Muscle layer of colon (tissue), 2 donors: ENCODE measurements around the gene CLDN24.

Experiments
- H3K27ac ChIP-seq: one replicate; pipeline ENCODE4 v1.7.0; 2013; ENCODE audit warnings: low read depth, mild to moderate bottlenecking, low read length, moderate library complexity
- H3K27me3 ChIP-seq, 2 donors: one replicate each; pipeline ENCODE4 v1.7.0; 2013; ENCODE audit warnings: low read length in 2 of 2, mild to moderate bottlenecking in 2 of 2; ENCODE audit not compliant: insufficient read depth in 2 of 2, control insufficient read depth in 1 of 2
- H3K36me3 ChIP-seq: one replicate; pipeline ENCODE4 v1.7.0; 2013; ENCODE audit warnings: mild to moderate bottlenecking, low read length; ENCODE audit not compliant: insufficient read depth
- H3K4me1 ChIP-seq: one replicate; pipeline ENCODE4 v1.7.0; 2013; ENCODE audit warnings: mild to moderate bottlenecking, low read length; ENCODE audit not compliant: insufficient read depth
- H3K4me3 ChIP-seq, 2 donors: one replicate each; pipeline ENCODE4 v1.7.0; 2013; ENCODE audit warnings: low read length in 2 of 2, low read depth in 1 of 2, mild to moderate bottlenecking in 1 of 2, moderate library complexity in 1 of 2
- H3K9ac ChIP-seq: one replicate; pipeline ENCODE4 v1.7.0; 2013; ENCODE audit warnings: low read length
- H3K9me3 ChIP-seq: one replicate; pipeline ENCODE4 v1.7.0; 2013; ENCODE audit warnings: mild to moderate bottlenecking, low read length
- donor health status: abdominal sarcoma.
- donor health status: Adenocarcinoma of cecum.

The CLDN24 gene

GRCh38 chr4:183344523-183345255 is 22.5 kb upstream of the CLDN24 start:
- H3K27me3 ChIP-seq: peaks cover 0 to 12% of the 10 kb centered on the region in 2 donors
- H3K4me3 ChIP-seq: no peak overlapping the region
- H3K27ac ChIP-seq: no peak overlapping the region
- H3K9ac ChIP-seq: no peak overlapping the region
- no peaks in the 10 kb centered on the region for H3K36me3 ChIP-seq
- H3K4me1 ChIP-seq: no peaks in the 10 kb centered on the region
- no peaks in the 10 kb centered on the region for H3K9me3 ChIP-seq

- Histone ChIP-seq H3K4me1 (no peaks in the 10 kb centered on the region), H3K4me3 (no peak overlapping the region), H3K36me3 (no peaks in the 10 kb centered on the region), H3K27me3 (peaks cover 0 to 12% of the 10 kb centered on the region in 2 donors), H3K27ac (no peak overlapping the region), H3K9me3 (no peaks in the 10 kb centered on the region), H3K9ac (no peak overlapping the region)
Observed at GRCh38 chr4:183343730-183344129, 21.5 kb upstream of the CLDN24 start.

GRCh38 chr4:183342541-183343533 is 20.6 kb upstream of the CLDN24 start:
- H3K36me3 ChIP-seq: no peaks in the 10 kb centered on the region
- H3K27ac ChIP-seq: no peak overlapping the region
- no peaks in the 10 kb centered on the region for H3K9me3 ChIP-seq
- H3K4me3 ChIP-seq: peak overlapping the region in 1 of 2 donors; percentile 27
- peaks cover 0 to 12% of the 10 kb centered on the region in 2 donors for H3K27me3 ChIP-seq
- H3K4me1 ChIP-seq: no peaks in the 10 kb centered on the region
- no peak overlapping the region for H3K9ac ChIP-seq

GRCh38 chr4:183337833-183338232 is 15.6 kb upstream of the CLDN24 start:
- no peak overlapping the region for H3K9ac ChIP-seq
- H3K36me3 ChIP-seq: no peaks in the 10 kb centered on the region
- H3K4me3 ChIP-seq: no peak overlapping the region
- H3K27me3 ChIP-seq: peaks cover 0 to 4% of the 10 kb centered on the region in 2 donors
- no peaks in the 10 kb centered on the region for H3K4me1 ChIP-seq
- H3K9me3 ChIP-seq: no peaks in the 10 kb centered on the region
- H3K27ac ChIP-seq: no peak overlapping the region

- Histone ChIP-seq H3K4me3 (no peak overlapping the region), H3K27me3 (no peaks in the 10 kb centered on the region), H3K36me3 (no peaks in the 10 kb centered on the region), H3K9ac (no peak overlapping the region), H3K9me3 (no peaks in the 10 kb centered on the region), H3K4me1 (no peaks in the 10 kb centered on the region), H3K27ac (no peak overlapping the region)
Observed at GRCh38 chr4:183337349-183337748, 15.1 kb upstream of the CLDN24 start.

GRCh38 chr4:183335369-183335940 is 13.2 kb upstream of the CLDN24 start:
- no peak overlapping the region for H3K27ac ChIP-seq
- no peak overlapping the region for H3K4me3 ChIP-seq
- no peak overlapping the region for H3K9ac ChIP-seq
- no peaks in the 10 kb centered on the region for H3K9me3 ChIP-seq
- H3K36me3 ChIP-seq: no peaks in the 10 kb centered on the region
- H3K4me1 ChIP-seq: no peaks in the 10 kb centered on the region
- H3K27me3 ChIP-seq: no peaks in the 10 kb centered on the region

- Histone ChIP-seq H3K9me3 (no peaks in the 10 kb centered on the region), H3K9ac (no peak overlapping the region), H3K36me3 (no peaks in the 10 kb centered on the region), H3K27ac (no peak overlapping the region), H3K4me1 (no peaks in the 10 kb centered on the region), H3K27me3 (no peaks in the 10 kb centered on the region), H3K4me3 (no peak overlapping the region)
Observed at GRCh38 chr4:183333983-183334382, 11.8 kb upstream of the CLDN24 start.

GRCh38 chr4:183333202-183333601 is 11.0 kb upstream of the CLDN24 start:
- Histone ChIP-seq H3K4me1 (no peaks in the 10 kb centered on the region), H3K9me3 (no peaks in the 10 kb centered on the region), H3K27me3 (no peaks in the 10 kb centered on the region), H3K4me3 (no peak overlapping the region), H3K27ac (no peak overlapping the region), H3K9ac (no peak overlapping the region), H3K36me3 (no peaks in the 10 kb centered on the region)

GRCh38 chr4:183332447-183332846 is 10.2 kb upstream of the CLDN24 start:
- no peak overlapping the region for H3K4me3 ChIP-seq
- no peak overlapping the region for H3K9ac ChIP-seq
- no peak overlapping the region for H3K27ac ChIP-seq
- H3K36me3 ChIP-seq: no peaks in the 10 kb centered on the region
- H3K27me3 ChIP-seq: no peaks in the 10 kb centered on the region
- no peaks in the 10 kb centered on the region for H3K9me3 ChIP-seq
- H3K4me1 ChIP-seq: no peaks in the 10 kb centered on the region

- H3K9me3 ChIP-seq: no peaks in the 10 kb centered on the region
- no peak overlapping the region for H3K4me3 ChIP-seq
- H3K4me1 ChIP-seq: no peaks in the 10 kb centered on the region
- H3K36me3 ChIP-seq: no peaks in the 10 kb centered on the region
- no peaks in the 10 kb centered on the region for H3K27me3 ChIP-seq
- no peak overlapping the region for H3K9ac ChIP-seq
- H3K27ac ChIP-seq: no peak overlapping the region
Observed at GRCh38 chr4:183330841-183331240, 8.6 kb upstream of the CLDN24 start.

- no peak overlapping the region for H3K27ac ChIP-seq
- no peak overlapping the region for H3K4me3 ChIP-seq
- H3K9me3 ChIP-seq: no peaks in the 10 kb centered on the region
- no peak overlapping the region for H3K9ac ChIP-seq
- H3K36me3 ChIP-seq: no peaks in the 10 kb centered on the region
- no peaks in the 10 kb centered on the region for H3K27me3 ChIP-seq
- no peaks in the 10 kb centered on the region for H3K4me1 ChIP-seq
Observed at GRCh38 chr4:183329954-183330742, 7.9 kb upstream of the CLDN24 start.
